IPS-18a (cell line): ENCODE data around the gene EHD1.

Experiments
- H3K27ac ChIP-seq: one replicate; pipeline ENCODE4 v1.5.1; 2013; ENCODE audit warnings: low read length
- H3K27me3 ChIP-seq: one replicate; pipeline ENCODE4 v1.6.1; 2013; ENCODE audit warnings: mild to moderate bottlenecking, low read length; ENCODE audit not compliant: control insufficient read depth, insufficient read depth
- H3K36me3 ChIP-seq: one replicate; pipeline ENCODE4 v1.6.1; 2013; ENCODE audit warnings: low read depth, low read length; ENCODE audit not compliant: control insufficient read depth
- H3K4me1 ChIP-seq: one replicate; pipeline ENCODE4 v1.6.1; 2013; ENCODE audit warnings: low read depth, low read length; ENCODE audit not compliant: control insufficient read depth
- H3K4me3 ChIP-seq: one replicate; pipeline ENCODE4 v1.5.1; 2013; ENCODE audit warnings: low read length
- H3K9ac ChIP-seq: one replicate; pipeline ENCODE4 v1.6.1; 2013; ENCODE audit warnings: mild to moderate bottlenecking, low read length, moderate library complexity
- H3K9me3 ChIP-seq: one replicate; pipeline ENCODE4 v1.6.1; 2013; ENCODE audit warnings: low read depth, low read length; ENCODE audit not compliant: control insufficient read depth

Gene EHD1

GRCh38 chr11:64877390-64878222 is 815 bp downstream of the EHD1 start:
- Histone ChIP-seq H3K36me3 (no peaks in the 10 kb centered on the region), H3K27ac (no peak overlapping the region), H3K4me3 (peak overlapping the region; percentile 82), H3K9ac (peak overlapping the region; percentile 63), H3K9me3 (no peaks in the 10 kb centered on the region), H3K4me1 (peaks cover 10% of the 10 kb centered on the region), H3K27me3 (peaks cover 9% of the 10 kb centered on the region)

- Histone ChIP-seq H3K27ac (no peak overlapping the region), H3K4me3 (peak overlapping the region; percentile 82), H3K4me1 (peaks cover 10% of the 10 kb centered on the region), H3K9ac (no peak overlapping the region), H3K36me3 (no peaks in the 10 kb centered on the region), H3K27me3 (peaks cover 9% of the 10 kb centered on the region), H3K9me3 (no peaks in the 10 kb centered on the region)
These were observed 1.5 kb downstream of the EHD1 start for GRCh38 chr11:64876835-64877341.

- Histone ChIP-seq H3K4me3 (no peak overlapping the region), H3K27ac (no peak overlapping the region), H3K36me3 (no peaks in the 10 kb centered on the region), H3K9me3 (no peaks in the 10 kb centered on the region), H3K9ac (no peak overlapping the region), H3K27me3 (peaks cover 9% of the 10 kb centered on the region), H3K4me1 (peaks cover 10% of the 10 kb centered on the region)
These were observed 2.1 kb downstream of the EHD1 start for GRCh38 chr11:64876229-64876750.

GRCh38 chr11:64875369-64876228 is 2.8 kb downstream of the EHD1 start:
- H3K27ac ChIP-seq: no peak overlapping the region
- no peak overlapping the region for H3K4me3 ChIP-seq

GRCh38 chr11:64874308-64875240 is 3.8 kb downstream of the EHD1 start:
- no peaks in the 10 kb centered on the region for H3K9me3 ChIP-seq
- H3K4me1 ChIP-seq: peaks cover 10% of the 10 kb centered on the region
- no peak overlapping the region for H3K27ac ChIP-seq
- H3K36me3 ChIP-seq: no peaks in the 10 kb centered on the region
- H3K9ac ChIP-seq: no peak overlapping the region
- peaks cover 9% of the 10 kb centered on the region for H3K27me3 ChIP-seq
- H3K4me3 ChIP-seq: no peak overlapping the region

More at GRCh38 chr11:64875369-64876228, 2.8 kb downstream of the EHD1 start:
- Histone ChIP-seq H3K4me1 (peaks cover 10% of the 10 kb centered on the region), H3K27me3 (peaks cover 9% of the 10 kb centered on the region), H3K9me3 (no peaks in the 10 kb centered on the region), H3K36me3 (no peaks in the 10 kb centered on the region), H3K9ac (no peak overlapping the region)

GRCh38 chr11:64872790-64873488 is 5.5 kb downstream of the EHD1 start:
- Histone ChIP-seq H3K4me3 (no peak overlapping the region), H3K27ac (no peak overlapping the region), H3K9me3 (no peaks in the 10 kb centered on the region), H3K4me1 (peaks cover 10% of the 10 kb centered on the region), H3K9ac (no peak overlapping the region), H3K36me3 (no peaks in the 10 kb centered on the region), H3K27me3 (peaks cover 9% of the 10 kb centered on the region)

- no peaks in the 10 kb centered on the region for H3K36me3 ChIP-seq
- H3K27ac ChIP-seq: no peak overlapping the region
- no peaks in the 10 kb centered on the region for H3K27me3 ChIP-seq
- no peaks in the 10 kb centered on the region for H3K4me1 ChIP-seq
- no peaks in the 10 kb centered on the region for H3K9me3 ChIP-seq
- no peak overlapping the region for H3K4me3 ChIP-seq
- no peak overlapping the region for H3K9ac ChIP-seq
These were observed 6.9 kb downstream of the EHD1 start for GRCh38 chr11:64871492-64871891.

- no peaks in the 10 kb centered on the region for H3K36me3 ChIP-seq
- no peak overlapping the region for H3K9ac ChIP-seq
- no peaks in the 10 kb centered on the region for H3K27me3 ChIP-seq
- H3K4me3 ChIP-seq: no peak overlapping the region
- H3K4me1 ChIP-seq: no peaks in the 10 kb centered on the region
- no peak overlapping the region for H3K27ac ChIP-seq
- H3K9me3 ChIP-seq: no peaks in the 10 kb centered on the region
These were observed 7.4 kb downstream of the EHD1 start for GRCh38 chr11:64870893-64871466.

- Histone ChIP-seq H3K4me1 (no peaks in the 10 kb centered on the region), H3K27ac (no peak overlapping the region), H3K9ac (no peak overlapping the region), H3K36me3 (no peaks in the 10 kb centered on the region), H3K9me3 (no peaks in the 10 kb centered on the region), H3K4me3 (no peak overlapping the region), H3K27me3 (no peaks in the 10 kb centered on the region)
These were observed 8.1 kb downstream of the EHD1 start for GRCh38 chr11:64870176-64870892.
